ENCODE data around the gene VCL. TPM values are rescaled to one million over a fixed set of nuclear protein-coding genes. Genes with fewer than 3 reads are reported as not detected.

The VCL gene
- total RNA-seq, 2 donors from 2014 or later, result 346 to 348 TPM

GRCh38 chr10:74092372-74092771, 94.5 kb downstream of the VCL start:
- ATAC-seq (ENCODE audit: insufficient number of reproducible peaks, low FRiP score, low read depth) (no peak), DNase-seq (ENCODE audit: low spot score) (no peak)
- peaks cover 0 to 6% of the 10 kb centered on the region in 2 donors for H3K4me1 ChIP-seq (ENCODE audit: control insufficient read depth in 1 of 2, low read depth in 2 of 2)
- no peak overlapping the region for H3K27ac ChIP-seq
- peaks cover 52% of the 10 kb centered on the region for H3K36me3 ChIP-seq
- TF ChIP-seq CTCF (IDR thresholded peaks at IDR 0.05), result no peak
- no peaks in the 10 kb centered on the region for H3K9me3 ChIP-seq
- no peaks in the 10 kb centered on the region for H3K27me3 ChIP-seq (replicated peaks; ENCODE audit: insufficient read depth)
- H3K4me3 ChIP-seq, result no peak overlapping the region

DNA sequence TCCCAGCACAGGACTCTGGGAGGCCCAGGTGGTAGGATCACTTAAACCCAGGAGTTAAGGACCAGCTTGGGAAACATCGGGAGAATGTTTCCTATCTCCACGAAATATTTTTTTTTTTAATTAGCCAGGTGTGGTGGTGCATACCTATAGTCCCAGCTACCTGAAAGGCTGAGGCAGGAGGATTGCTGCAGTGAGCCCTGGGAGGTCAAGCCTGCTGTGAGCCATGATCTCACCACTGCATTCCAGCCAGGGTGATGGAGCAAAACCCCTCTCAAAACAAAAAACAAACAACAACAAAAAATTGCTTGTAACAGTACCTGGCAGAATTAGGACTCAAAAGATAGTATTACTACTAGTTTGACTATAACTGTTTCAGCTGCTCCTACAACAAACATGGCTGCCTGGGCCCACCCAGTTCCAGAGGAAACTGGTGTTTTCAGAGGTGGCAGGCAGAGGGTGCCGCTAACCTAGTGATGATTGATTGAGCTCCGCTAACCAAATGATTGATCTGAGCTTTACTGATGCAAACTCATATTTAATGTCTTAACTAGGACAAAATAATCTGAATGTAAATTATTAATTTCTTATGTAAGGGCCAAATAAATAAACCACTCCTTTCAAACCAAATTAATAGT, 95.7 kb downstream of the VCL start:
- Histone ChIP-seq H3K36me3 (peaks cover 64% of the 10 kb centered on the region), H3K4me1 (ENCODE audit: control insufficient read depth in 1 of 2, low read depth in 2 of 2) (peaks cover 0 to 5% of the 10 kb centered on the region in 2 donors), H3K4me3 (no peak overlapping the region), H3K27me3 (replicated peaks; ENCODE audit: insufficient read depth) (no peaks in the 10 kb centered on the region), H3K9me3 (no peaks in the 10 kb centered on the region), H3K27ac (no peak overlapping the region)
- ATAC-seq (ENCODE audit: insufficient number of reproducible peaks, low FRiP score, low read depth), result no peak
- TF ChIP-seq CTCF (IDR thresholded peaks at IDR 0.05), result no peak
- no peak for DNase-seq (ENCODE audit: low spot score)

- no peak for TF ChIP-seq CTCF (IDR thresholded peaks at IDR 0.05)
- H3K27me3 ChIP-seq (replicated peaks; ENCODE audit: insufficient read depth), result no peaks in the 10 kb centered on the region
- no peaks in the 10 kb centered on the region for H3K4me1 ChIP-seq (ENCODE audit: control insufficient read depth in 1 of 2, low read depth in 2 of 2)
- H3K4me3 ChIP-seq, result no peak overlapping the region
- ATAC-seq (ENCODE audit: insufficient number of reproducible peaks, low FRiP score, low read depth) (no peak), DNase-seq (ENCODE audit: low spot score) (no peak)
- no peak overlapping the region for H3K27ac ChIP-seq
- H3K9me3 ChIP-seq, result no peaks in the 10 kb centered on the region
- H3K36me3 ChIP-seq, result peaks cover 65% of the 10 kb centered on the region
Measured at GRCh38 chr10:74094231-74094630, 96.3 kb downstream of the VCL start.

- H3K27ac ChIP-seq, result no peak overlapping the region
- no peaks in the 10 kb centered on the region for H3K9me3 ChIP-seq
- no peaks in the 10 kb centered on the region for H3K27me3 ChIP-seq (replicated peaks; ENCODE audit: insufficient read depth)
- H3K4me1 ChIP-seq (ENCODE audit: control insufficient read depth in 1 of 2, low read depth in 2 of 2), result no peaks in the 10 kb centered on the region
- H3K4me3 ChIP-seq, result no peak overlapping the region
- H3K36me3 ChIP-seq, result peaks cover 74% of the 10 kb centered on the region
- no peak for ATAC-seq (ENCODE audit: insufficient number of reproducible peaks, low FRiP score, low read depth)
- no peak for TF ChIP-seq CTCF (IDR thresholded peaks at IDR 0.05)
- no peak for DNase-seq (ENCODE audit: low spot score)
Measured at GRCh38 chr10:74096777-74097176, 98.9 kb downstream of the VCL start.

GRCh38 chr10:74097776-74098175, 99.9 kb downstream of the VCL start:
- Histone ChIP-seq H3K4me1 (ENCODE audit: control insufficient read depth in 1 of 2, low read depth in 2 of 2) (no peaks in the 10 kb centered on the region), H3K36me3 (peaks cover 71% of the 10 kb centered on the region), H3K4me3 (no peak overlapping the region), H3K9me3 (no peaks in the 10 kb centered on the region), H3K27me3 (replicated peaks; ENCODE audit: insufficient read depth) (no peaks in the 10 kb centered on the region), H3K27ac (no peak overlapping the region)
- DNase-seq (ENCODE audit: low spot score) (no peak), ATAC-seq (ENCODE audit: insufficient number of reproducible peaks, low FRiP score, low read depth) (no peak)
- no peak for TF ChIP-seq CTCF (IDR thresholded peaks at IDR 0.05)
